NCI-H345 treated with DMSO at 0.1 percent for 48 hours (cell line): ENCODE results near the gene IGF2.
A peak's percentile ranks its signal among the peaks of the same experiment; 100 is the strongest.

ENCODE experiments used
- DNase-seq: peaks from one replicate; lab custom pipeline; 2025; ENCODE audit not compliant: unreplicated experiment; lab: John Stamatoyannopoulos, UW

Gene IGF2

DNA sequence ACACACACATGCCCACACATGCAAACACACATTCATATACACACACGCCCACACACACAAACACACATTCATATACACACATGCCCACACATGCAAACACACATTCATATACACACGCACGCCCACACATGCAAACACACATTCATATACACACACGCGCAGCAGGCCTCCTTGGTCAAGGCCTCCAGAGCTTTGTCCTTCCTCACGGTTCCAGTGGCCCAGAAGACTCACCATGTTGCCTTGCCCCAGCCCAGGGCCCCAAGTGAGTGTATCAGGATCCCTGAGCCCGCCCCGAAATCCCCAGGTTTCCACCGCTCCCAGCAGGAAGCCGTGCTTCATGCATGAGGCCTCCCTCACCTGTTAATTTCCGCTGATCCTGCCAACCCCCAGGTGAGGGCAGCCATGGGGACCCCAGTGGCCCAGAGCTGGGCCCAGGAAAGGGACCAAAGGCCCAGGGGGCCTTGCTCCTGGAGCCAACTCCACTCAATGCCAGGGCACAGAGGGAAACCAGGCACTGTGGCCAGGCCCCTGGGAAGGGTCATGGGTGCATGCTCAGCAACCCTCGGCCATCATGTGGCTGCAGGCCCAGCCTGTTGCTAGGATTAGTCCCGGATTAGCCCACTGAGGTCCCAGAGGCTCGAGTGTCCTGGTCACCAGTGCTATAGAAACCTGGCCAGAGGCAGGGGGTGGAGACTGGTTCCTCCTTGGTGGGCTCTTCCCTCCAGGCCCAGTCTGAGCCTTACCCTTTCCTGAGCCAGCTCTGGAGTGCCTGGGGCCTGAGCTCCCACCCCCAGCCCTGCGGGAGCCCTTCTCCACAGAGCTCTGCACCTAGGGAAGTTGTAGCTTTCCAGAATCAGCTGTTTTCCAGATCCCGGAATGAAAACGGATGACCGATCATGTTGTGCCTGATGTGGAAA is 34.4 kb downstream of the IGF2 start:
- DNase-seq: no peak

DNA sequence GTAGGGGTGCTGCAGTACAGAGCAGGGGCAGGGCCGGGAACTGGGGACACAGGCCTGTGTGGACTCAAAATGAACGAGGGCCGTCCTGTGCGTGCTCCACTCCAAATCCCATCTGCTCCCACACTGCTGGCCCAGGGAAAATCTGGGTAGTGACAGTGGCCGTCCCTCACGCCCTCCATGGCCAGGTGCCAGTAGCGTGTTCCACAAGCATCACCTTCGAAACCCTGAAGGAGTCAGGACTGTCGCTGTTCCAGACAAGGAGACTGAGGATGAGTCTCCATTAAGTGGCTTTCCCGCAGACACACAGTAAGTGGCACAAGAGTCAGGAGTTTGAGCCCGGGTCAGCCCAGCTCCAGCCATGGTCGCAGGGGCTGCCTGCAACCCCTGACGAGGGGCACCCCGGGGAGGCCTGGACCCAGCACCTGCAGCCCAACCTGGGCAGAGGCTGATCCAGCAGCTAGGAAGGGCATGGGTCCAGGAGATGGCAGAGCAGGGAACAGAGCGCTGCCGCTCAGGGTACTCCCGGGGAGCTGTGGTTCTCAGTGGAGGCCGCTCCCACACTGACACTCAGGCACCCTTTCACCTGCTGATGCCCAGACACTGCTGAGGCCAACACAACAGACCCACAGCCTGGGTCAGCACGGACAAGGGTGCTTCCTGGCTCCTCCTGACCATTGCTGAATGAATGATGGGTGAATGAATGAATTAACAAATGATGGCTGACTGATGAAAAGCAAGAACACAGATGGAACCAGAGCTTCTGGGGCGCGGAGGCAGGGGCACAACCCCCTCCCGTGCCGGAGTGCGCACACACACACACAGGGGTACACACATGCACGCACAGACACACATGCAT is 35.3 kb downstream of the IGF2 start:
- DNase-seq: no peak

DNA sequence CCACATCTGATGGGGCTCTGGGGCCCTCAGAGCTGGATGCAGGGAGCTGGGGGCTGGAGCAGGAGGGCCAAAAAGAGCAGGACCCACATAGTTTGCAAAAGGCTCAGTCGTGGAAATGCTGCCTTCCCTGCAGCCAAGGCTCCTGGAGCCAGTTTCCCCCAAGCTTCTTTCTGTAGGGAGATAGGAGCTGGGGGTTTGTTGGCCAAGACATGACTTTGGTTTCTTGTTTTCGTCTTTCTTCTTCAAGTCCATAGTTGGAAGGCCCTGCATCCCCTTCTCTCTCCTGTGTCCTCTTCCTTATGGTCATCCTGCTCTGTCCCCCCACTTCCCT is 36.3 kb downstream of the IGF2 start:
- no peak for DNase-seq

DNA sequence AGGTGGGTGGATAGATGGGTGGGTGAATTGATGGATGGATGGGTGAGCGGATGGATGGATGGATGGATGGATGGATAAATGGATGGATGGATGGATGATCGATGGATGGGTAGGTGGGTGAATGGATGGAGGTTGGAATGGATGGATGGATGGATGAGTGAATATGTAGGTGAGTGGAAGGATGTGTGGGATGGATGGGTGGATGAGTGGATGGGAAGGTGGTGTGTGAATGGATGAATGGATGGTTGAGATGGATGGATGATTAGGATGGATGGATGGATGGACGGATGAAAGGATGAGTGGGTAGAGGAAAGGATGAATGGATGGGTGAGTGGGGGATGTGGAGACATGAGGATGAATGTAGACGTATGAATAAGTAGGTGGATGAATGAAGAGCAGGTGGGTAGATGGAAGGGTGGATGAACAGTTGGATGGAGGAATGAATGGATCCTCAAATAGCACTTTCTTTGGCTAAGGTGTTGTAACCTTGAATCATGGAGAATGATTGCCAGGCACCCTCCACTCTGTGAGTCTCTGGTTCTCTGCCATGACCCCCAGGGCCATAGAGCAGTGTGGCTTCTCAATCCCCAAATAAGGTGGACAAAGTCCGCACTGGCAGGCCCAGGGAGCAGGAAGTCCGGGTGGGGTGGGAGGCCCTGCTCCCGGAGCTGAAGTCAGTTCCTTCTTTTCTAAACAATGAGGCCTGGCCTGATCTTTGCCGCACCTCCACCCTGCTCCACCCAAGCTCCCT is 36.9 kb downstream of the IGF2 start:
- no peak for DNase-seq

DNA sequence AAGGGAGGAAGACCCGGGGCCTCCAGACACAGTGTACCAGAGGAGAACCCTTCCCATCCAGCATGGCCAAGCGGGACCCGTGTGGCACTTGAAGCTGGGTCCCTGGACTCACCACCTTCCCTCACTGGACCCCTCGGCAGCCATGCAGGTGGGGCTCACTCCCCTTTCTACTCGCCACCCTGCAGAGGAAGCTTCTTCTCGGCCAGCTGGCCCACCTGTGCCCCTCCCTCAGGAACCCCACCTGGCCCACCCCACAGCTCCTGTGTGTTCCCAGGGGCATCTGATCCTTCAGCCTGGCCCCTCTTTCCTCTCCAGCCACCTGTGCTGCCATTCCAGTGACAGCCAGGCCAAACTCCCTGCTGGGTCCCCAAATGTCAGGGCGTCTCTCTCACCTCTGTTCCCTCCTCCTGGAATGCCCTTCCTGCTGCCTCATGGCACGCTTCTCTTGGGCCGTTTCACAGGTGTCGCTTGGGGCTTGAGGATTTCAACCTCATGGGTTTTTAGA is 38.0 kb downstream of the IGF2 start:
- no peak for DNase-seq

DNA sequence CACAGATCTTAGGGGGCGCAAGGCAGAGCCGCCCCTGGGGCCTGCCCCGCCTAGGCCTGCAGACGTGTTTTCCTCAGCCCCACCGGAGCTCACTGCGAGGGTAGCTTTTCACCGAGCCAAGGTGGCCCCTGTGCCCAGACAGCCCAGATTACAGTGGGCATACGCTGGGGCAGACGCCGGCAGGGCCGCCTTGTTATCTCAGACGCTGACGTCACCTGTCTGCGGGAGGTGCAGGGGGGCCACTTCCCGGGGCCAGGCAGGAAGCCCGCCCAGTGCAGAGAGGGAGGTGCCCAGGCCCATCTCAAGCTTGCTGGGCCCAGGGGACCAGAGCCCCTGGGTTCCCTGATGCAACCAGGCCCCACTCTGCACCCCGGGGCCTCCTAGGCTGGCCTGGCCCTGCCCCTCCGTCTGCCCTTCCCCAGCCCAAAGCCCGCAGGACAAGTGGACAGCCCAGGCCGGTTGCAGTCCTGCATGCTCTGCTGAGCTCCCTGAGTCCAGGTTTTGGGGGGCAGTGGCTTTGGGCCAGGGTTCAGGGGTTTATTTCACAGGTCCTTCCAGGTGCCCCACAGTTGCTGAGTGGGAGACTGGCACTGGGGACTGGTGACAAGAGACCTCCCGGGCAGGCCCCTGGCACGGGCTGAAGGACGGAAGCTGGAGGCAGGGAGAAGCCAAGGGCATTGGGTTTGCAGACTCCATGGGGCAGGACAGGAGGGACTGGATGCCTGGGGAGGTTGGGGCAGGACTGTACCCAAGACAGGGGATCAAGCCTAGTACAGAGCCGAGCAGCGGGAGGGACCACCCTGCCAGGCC is 38.6 kb downstream of the IGF2 start:
- no peak for DNase-seq

DNA sequence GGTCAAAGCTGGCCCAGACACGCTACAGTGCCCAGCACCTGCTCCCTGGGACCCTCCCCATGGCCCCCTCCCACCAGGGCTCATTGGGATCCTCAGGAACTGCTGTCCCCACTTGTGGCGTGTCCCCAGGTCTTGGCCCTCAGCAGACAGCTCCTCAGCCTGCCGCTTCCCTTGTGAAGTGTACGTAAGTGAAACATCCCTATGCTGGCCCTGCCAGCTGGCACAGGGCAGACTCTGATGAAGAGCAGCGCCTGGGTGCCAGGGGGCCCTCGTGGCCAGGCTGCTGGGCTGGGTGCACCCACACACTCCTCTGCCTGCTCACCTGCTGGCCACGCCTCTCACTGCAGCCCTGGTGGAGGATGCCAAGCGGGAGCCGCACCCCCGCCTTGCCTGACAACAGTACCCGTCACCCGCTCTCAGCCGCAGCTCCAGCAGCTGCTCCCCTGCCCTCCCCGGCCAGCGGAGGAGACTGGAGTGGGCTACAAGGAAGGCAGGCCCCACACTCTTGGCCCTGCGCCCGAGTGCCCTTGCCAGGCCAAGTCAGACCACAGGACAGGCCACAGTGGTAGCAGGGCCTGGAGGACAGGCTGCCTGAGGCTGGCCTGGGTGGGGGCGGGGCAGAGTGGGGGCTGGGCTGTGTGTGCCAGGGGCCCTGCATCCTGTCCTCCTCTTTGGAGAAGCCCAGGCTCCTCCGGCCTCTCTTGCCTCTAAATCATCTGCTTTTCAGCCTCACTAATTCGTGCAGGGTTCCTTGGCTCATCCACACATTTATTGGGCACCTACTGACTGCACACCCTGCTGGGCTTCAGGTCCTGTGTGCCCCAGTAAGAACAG is 39.5 kb downstream of the IGF2 start:
- DNase-seq: peak; percentile 18

DNA sequence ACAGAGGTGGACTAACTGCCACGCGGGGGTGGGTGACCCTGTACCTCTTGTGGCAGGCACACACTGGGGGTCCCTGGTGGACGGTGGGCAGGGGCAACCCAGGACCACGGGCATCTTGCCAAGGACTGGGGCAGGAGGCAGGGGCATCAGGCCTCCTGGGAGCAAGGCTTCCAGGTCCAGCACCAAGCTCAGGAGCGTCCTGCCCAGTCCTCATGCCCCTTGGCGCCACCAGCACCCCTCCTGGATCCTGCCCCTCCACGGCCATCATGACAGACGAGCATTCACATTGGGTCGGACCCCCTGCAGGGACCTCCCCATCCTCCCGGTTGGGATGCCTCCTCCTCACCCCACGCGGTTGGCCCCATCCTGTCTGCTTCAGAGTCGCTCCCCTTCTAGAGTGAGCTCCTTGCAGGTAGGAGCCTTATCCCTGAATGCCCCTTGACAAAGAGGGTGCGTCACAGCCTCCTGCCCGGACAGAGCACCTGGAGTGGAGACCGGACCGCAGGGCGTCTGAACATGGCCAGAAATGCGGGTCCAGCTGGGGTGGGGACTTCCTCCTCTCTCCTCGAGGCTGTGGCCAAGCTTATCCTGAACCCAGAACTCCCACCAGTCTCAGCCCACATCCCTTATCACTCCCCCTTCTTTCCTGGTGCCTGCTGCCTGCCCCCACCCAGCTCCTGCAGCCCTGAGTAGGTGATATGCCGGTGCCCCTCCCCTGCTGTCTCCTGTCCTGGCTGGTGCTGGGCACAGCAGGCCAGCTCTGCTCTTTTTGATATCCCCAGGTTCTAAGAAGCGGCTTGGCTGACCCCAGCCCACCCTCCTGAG is 40.3 kb downstream of the IGF2 start:
- no peak for DNase-seq

DNA sequence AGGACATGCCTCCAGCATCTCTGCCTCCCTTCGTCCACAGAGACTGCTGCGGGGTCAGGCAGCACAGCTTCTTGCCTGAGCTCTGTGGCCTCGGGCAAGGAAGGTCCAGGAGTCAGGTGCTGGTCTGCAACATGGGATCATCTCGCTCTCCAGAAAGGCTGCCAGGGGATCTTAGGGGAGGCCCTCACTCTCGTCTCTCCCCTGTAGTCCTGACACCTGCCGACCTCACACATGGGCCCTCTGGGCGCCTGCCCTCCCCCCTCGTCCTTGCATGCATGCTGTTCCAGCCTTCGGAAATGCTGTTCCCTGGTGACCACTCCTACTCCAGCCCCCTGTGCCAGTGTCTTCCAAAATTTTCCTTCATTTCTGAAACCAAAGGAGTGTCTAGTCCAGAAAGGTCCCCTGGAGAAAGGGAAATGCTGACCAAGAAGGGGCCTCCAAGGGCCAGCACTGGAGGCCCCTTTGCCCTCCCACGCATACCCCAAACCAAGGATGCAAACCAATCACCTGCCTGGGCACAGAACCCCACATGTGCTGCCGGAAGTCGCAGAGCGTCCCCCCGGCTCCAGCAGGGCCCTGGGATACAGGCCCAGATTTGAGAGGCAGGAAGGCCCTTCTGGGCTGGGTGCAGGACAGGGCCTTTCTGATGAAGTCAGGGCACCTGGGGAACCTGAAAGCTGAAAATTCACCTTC is 41.0 kb downstream of the IGF2 start:
- DNase-seq: no peak

DNA sequence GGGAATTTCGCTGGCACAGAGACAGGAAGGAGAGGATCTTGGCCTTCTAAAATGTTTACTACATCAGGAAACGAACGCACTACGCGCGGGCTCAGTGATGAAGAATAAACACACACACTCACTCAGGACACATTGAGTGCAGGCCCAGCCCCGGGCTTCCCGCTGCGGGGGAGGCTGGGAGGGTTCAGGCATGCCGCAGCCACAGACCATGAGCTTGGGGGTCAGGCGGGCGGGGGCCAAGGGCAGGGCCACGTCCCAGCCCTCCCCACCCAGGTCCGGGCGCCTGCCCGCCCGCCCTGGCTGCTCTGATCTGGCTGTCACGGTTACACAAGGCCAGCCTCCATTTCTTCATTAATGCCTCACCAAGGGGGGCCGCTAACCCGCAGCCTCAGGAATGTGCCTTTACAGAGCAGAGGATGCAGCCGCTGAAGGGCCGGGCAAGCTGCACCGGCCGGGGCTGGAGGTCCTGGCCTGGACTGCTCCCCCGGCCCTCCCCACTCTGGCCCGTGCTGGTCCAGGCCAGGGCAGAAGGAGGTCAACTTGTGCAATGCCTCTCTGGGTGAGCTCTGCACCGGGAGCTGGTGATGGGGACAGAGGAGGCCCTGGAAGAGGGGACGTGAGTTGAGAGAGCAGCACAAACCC is 41.7 kb downstream of the IGF2 start:
- no peak for DNase-seq

DNA sequence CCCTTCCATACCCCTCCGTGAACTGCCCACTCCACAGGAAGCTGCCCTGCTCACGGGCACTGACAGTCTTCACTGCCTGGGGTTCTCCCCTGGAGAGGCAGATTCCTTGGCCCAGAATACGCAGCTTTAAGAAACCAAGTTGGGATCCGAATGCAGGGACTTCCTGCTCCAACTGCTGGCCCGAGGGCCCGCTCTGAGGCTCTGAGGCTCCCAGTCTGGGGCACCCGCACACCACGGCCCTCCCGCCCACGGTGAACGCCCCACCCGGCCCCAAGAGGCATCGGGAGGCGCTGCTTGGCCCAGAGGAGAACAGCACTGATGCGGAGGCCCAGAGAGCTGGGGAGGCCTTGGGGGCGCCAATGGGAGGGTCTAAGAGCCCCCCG is 42.3 kb downstream of the IGF2 start:
- DNase-seq: no peak

DNA sequence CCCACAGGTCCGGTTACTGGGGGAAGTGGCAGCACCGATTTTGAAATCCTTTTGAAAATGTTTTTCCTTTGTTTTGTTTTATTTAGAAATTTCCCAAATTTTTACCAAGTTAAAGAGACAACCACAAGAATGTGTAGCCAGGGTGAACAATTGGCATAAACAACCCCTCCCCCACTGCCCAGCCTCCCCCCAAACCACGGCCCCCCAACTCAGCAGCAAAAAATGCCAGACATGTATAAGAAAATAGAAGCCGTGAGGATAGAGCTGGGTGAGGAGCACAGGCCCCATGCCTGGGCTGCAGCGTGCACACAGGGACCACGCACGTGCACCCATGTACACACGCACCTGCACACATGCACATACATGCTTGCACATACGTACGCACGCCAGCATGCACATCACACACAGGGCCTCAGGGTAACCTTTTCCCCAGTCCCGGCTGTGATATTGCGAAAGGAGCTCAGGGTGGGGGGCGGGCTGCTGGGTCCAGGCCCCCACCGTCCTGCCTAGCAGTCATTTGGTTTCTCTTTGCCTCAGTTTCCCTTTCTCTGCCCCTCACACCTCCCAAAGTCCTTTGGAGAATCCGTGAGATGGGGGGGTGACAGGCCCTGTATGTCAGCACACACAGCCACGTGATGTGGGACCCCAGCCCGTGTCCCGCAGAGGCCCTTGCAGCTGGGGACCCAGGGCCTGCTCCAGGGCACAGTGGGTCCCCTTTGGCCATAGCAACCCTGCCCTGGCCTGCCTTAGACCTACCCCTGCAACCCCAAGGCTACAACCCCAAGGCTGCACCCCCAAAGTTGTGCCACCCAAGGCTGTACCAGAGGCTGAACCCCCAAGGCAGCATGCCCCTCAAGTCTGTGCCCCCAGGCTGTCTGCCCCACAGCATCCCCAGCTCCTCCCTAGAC is 42.9 kb downstream of the IGF2 start:
- DNase-seq: no peak

DNA sequence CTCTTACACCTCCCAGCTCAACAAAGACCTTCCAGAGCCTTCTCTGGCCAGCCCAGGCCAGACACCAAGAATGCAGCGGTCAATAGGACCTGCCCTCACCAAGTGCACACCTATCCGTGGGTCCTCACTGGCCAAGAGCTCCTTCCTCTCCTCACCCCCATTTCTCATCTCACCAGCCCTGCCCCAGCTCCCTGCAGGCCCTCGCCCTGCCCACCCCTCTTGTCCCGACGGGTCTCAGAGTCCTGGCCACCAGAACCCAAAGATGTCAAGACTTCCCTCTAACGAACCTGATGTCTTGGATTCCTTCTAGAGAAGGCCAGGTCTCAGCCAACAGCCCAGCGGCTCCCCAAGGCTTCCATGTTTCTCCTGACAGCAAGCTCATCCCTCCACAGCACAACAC is 43.6 kb downstream of the IGF2 start:
- DNase-seq: no peak

DNA sequence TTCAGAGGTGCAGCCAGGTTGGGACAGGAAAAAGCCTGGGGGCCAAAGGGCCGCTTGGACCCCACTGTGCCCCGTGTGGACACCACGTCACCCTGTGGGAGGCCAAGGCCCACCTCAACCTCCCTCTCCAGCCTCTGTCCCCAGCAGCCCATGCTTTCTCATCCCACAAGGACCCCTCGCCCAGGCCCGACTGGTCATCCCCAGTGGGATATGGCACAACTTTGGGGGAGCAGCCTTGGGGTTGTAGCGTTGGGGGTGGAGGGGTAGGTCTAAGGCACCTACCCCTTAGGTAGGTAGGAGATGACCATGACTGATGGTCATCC is 44.0 kb downstream of the IGF2 start:
- no peak for DNase-seq

DNA sequence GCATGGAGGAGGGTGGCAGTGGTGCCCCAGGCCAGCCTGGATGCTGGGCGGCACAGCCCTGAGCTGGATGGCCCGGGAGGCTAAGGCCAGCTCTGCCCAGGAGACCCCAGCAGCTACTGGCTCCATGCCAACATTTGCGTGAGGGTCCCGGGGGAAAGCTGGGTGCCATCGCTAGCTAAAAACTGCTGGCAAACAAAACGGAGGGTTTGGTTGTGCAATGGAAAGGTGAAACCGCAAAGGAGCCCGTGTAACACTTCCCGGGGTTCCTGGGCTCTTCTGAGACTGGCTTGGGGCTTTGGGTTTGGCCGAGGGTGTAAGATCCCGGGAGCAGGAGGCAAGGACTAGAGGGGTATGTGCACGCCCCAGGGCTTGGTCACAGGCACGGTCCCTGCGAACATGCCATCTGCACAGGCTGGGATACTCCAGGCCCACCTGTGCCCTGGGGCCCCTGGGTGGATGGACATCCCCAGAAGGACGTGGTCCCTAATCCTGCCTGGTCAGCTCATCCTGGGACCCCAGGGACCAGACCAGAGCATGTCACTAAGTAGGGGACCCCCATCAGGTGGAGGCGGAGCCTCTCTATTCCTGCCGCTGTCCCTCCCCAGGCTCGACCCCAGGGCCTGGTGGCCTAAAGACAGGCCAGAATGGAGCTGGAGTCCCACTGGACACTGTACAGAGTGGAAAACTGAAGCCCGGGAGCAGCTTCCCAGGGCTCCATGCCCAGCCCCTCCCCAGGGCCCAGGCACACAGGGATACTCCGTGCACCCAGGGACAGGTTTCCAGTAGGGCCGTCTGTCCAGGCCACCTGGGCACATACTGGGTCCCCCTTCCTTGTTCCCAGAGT is 44.6 kb downstream of the IGF2 start:
- DNase-seq: no peak
